Heart left ventricle (tissue), 13 donors: Measurements from ENCODE around the gene RREB1.

Experiments used
- CTCF ChIP-seq, 12 donors: fragments of 200-600 bp; sonication (generic) in 4 of 12; IDR thresholded peaks; one replicate each; pipeline versions ENCODE4 v1.5.0 to v1.8.0; 2018 to 2022; ENCODE audit warnings: antibody characterized with exemption in 12 of 12, mild to moderate bottlenecking in 5 of 12
- POLR2A ChIP-seq, 2 donors: fragments of 450-650 bp; IDR thresholded peaks; one replicate each; pipeline ENCODE4 v1.6.1; 2017; ENCODE audit warnings: antibody characterized with exemption in 2 of 2, mild to moderate bottlenecking in 2 of 2, moderate library complexity in 2 of 2
- donor health status: ischemic (EF 13 %, LVEDD 7.1; RV severe dilation, severe dysfunction).
- donor health status: DM: no; HTN: yes; CAD: no.
- donor health status: DM: no; HTN: no; CAD: no.
- donor health status: ischemic (EF 25% LVEDD 6.9; RV normal size, moderate dysfunction).
- donor health status: ischemic (EF 25% LVEDD 5.7; RV mildly dilated, moderate dysfunction).
- donor health status: ischemic (EF 35%, LVEDD 5.7; RV mildly dilated, moderate dysfunction).
- donor health status: nonischemic (EF 11% LVEDD 7.7; RV severe dilation, severe dysfunction).
- donor health status: DM: yes; HTN: yes; CAD: no.
- donor health status: PGD.
- donor health status: ischemic (EF 29% LVEDD 5.4; RV normal size, mild dysfunction).
- donor health status: nonischemic (EF 23%, LVEDD 6.1; RV moderate dilation, normal function).

GRCh38 chr6:7298113-7298512, 190.4 kb downstream of the RREB1 start:
- TF ChIP-seq CTCF (IDR thresholded peaks at IDR 0.05) (no peak), POLR2A (IDR thresholded peaks at IDR 0.05) (no peak)
